GM12873 (cell line): ENCODE data around the gene PPP1R37.

Experiments
- CTCF ChIP-seq: IDR thresholded peaks from 2 replicates; pipeline ENCODE4 v1.5.1; 2012; ENCODE audit warnings: low read depth, mild to moderate bottlenecking, moderate library complexity, low read length, control low read depth; ENCODE audit not compliant: insufficient read depth; ENCODE audit errors: missing control alignments

PPP1R37 gene

DNA sequence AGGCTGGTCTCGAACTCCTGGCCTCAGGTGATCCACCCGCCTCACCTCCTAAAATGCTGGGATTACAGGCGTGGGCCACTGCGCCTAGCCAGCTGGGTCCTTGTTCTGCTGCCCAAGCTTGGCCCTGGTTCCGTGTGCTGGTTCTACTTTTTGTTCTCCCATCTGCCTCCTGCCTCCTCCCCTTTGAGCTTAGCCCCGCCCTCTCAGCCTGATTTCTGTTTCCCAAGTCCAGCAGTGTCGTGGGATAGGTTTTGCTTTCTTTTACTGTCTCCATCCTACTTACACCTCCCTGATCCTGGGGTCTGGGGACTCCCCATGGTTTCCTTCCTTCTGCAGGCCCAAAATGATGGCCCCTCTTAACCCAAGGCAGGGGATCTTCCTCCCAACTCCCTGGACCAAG, 88.0 kb downstream of the PPP1R37 start:
- no peak for TF ChIP-seq CTCF

DNA sequence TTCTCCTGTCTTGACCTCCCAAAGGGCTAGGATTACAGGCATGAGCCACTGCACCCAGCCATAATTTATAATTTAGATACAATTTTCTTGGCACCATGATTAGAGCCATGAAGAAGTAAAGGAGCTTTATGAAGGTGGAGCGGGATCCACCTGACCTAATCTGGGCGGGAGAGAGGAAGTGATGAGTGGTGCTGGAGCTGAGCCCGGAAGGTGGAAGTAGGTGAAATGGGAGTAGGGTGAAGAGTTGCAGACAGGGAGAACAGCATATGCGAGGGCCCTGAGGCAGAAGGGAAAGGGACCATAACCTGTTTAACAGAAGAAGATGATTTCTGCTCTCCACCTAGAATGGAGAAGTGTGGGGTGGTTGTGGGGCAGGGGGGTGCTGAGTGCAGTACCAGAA, 89.8 kb downstream of the PPP1R37 start:
- TF ChIP-seq CTCF, result no peak

DNA sequence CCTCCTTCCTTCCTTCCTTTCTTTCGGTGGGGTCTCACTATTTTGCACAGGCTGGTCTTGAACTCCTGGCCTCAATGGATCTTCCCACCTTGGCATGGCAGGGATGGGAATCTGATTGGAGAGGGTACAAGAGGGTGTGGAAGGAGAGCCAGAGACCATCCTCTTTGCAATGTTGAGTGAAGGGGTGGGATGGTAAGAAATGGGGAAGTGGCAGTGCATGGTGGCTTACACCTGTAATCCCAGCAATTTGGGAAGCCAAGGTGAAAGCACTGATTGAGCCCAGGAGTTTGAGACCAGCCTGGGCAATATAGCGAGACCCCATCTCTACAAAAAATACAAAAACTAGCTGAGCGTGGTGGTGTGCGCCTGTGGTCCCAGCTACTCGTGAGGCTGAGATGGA, 91.1 kb downstream of the PPP1R37 start:
- no peak for TF ChIP-seq CTCF

- TF ChIP-seq CTCF, result no peak
Observed at GRCh38 chr19:45186509-45187334, 93.7 kb downstream of the PPP1R37 start.

DNA sequence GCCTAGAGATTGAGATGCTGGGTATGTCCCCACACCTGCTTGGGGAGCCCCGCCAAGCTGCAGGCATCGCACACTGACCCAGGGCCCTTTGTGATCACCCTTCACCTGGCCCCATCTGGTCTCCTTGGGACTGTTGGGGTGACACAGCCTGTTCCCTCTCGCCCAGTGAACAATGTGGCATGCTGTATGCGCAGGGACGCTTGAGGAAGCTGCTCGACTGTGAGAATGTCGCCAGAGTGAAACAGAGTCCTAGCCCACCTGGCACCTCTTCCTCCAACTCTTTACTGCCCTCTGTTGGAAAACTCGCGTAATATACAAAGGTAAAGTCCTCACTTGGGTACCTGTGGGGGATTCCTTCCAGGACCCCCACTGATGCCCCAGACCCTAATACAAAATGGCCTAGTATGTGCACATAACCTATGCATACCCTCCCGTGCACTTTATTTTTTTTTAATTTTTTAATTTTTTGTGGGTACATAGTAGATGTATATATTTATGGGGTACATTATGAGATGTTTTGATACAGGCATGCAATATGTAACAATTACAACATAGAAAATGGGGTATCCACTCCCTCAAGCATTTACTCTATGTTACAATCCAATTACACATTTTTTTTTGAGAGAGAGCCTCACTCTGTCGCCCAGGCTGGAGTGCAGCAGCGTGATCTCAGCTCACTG, 94.6 kb downstream of the PPP1R37 start:
- TF ChIP-seq CTCF, result peak; percentile 80

DNA sequence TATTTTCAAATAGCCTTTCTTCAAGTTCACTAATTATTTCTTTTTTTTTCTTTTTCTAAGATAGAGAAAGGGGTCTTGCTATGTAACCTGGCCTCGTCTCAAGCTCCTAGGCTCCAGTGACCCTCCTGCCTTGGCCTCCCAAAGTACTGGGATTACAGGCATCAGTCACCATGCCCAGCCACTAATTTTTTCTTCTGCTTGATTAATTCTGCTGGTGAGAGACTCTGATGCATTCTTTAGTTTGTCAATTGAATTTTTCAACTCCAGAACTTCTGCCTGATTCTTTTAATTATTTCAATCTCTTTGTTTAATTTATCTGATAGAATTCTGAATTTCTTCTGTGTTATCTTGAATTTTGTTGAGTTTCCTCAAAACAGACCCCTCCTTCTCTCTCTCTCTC, 97.0 kb downstream of the PPP1R37 start:
- TF ChIP-seq CTCF, result no peak

DNA sequence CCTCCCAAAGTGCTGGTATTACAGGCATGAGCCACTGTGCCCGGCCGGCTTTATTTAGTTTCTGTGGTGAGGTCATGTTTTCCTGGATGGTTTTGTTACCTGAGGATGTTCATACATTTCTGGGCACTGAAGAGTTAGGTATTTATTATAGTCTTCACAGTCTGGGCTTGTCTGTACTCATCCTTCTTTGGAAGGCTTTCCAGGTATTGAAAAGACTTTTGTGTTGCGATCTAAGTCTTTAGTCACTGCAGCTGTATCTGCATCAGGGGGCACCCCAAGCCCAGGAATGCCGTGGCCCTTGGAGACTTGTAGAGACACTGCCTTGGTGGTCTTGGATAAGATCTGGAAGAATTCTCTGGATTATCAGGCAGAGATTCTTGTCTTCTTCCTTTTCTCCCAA, 98.4 kb downstream of the PPP1R37 start:
- no peak for TF ChIP-seq CTCF
